ENCODE data around the gene PLAC1.

Gene PLAC1

GRCh38 chrX:134640914-134641313 is 17.4 kb downstream of the PLAC1 start:
- no peak for TF ChIP-seq CTCF (IDR thresholded peaks at IDR 0.05; ENCODE audit: extremely low read depth, insufficient read depth, missing control alignments)
- DNase-seq (ENCODE audit: low spot score): no peak
- in situ Hi-C loops (cut with MboI; ENCODE audit: low pct_unique_long_range_greater_than_20kb, low sequenced_read_pairs, unreplicated experiment): no loop called here

GRCh38 chrX:134636851-134637250 is 21.4 kb downstream of the PLAC1 start:
- no peak for DNase-seq (ENCODE audit: low spot score)
- TF ChIP-seq CTCF (IDR thresholded peaks at IDR 0.05; ENCODE audit: extremely low read depth, insufficient read depth, missing control alignments): no peak
- in situ Hi-C loops (cut with MboI; ENCODE audit: low pct_unique_long_range_greater_than_20kb, low sequenced_read_pairs, unreplicated experiment): no loop called here

- in situ Hi-C loops (cut with MboI; ENCODE audit: low pct_unique_long_range_greater_than_20kb, low sequenced_read_pairs, unreplicated experiment): no loop called here
- no peak for TF ChIP-seq CTCF (IDR thresholded peaks at IDR 0.05; ENCODE audit: extremely low read depth, insufficient read depth, missing control alignments)
- DNase-seq (ENCODE audit: low spot score): no peak
These were observed 23.6 kb downstream of the PLAC1 start for GRCh38 chrX:134634691-134635090.

GRCh38 chrX:134633832-134634231 is 24.4 kb downstream of the PLAC1 start:
- in situ Hi-C loops (cut with MboI; ENCODE audit: low pct_unique_long_range_greater_than_20kb, low sequenced_read_pairs, unreplicated experiment): no loop called here
- no peak for DNase-seq (ENCODE audit: low spot score)
- TF ChIP-seq CTCF (IDR thresholded peaks at IDR 0.05; ENCODE audit: extremely low read depth, insufficient read depth, missing control alignments): no peak

- in situ Hi-C loops (cut with MboI; ENCODE audit: low pct_unique_long_range_greater_than_20kb, low sequenced_read_pairs, unreplicated experiment): no loop called here
- no peak for DNase-seq (ENCODE audit: low spot score)
- TF ChIP-seq CTCF (IDR thresholded peaks at IDR 0.05; ENCODE audit: extremely low read depth, insufficient read depth, missing control alignments): no peak
These were observed 24.9 kb downstream of the PLAC1 start for GRCh38 chrX:134633394-134633793.

- in situ Hi-C loops (cut with MboI; ENCODE audit: low pct_unique_long_range_greater_than_20kb, low sequenced_read_pairs, unreplicated experiment): no loop called here
- DNase-seq (ENCODE audit: low spot score): no peak
- no peak for TF ChIP-seq CTCF (IDR thresholded peaks at IDR 0.05; ENCODE audit: extremely low read depth, insufficient read depth, missing control alignments)
These were observed 25.9 kb downstream of the PLAC1 start for GRCh38 chrX:134632355-134632754.

Data from GM13977 (cell line).